Stomach (tissue), 4 donors: Measurements from ENCODE around the gene COLQ.

Source experiments
- CTCF ChIP-seq, 7 experiments: fragments of 450-650 bp in 4 of 7; fragments of 200-600 bp in 3 of 7; sonication (generic) in 3 of 7; IDR thresholded peaks; one replicate each; pipeline ENCODE4 v1.5.1; 2016 to 2019; ENCODE audit warnings: antibody characterized with exemption in 7 of 7, control low read depth in 2 of 7, mild to moderate bottlenecking in 1 of 7
- POLR2A ChIP-seq, 4 donors: fragments of 450-650 bp; IDR thresholded peaks; one replicate each; pipeline ENCODE4 v1.6.1; 2016; ENCODE audit warnings: antibody characterized with exemption in 4 of 4, control low read depth in 2 of 4, mild to moderate bottlenecking in 1 of 4, moderate library complexity in 1 of 4

GRCh38 chr3:15531346-15531745 lies 9.8 kb upstream of the COLQ start:
- TF ChIP-seq CTCF (IDR thresholded peaks at IDR 0.05) = no peak
- no peak for TF ChIP-seq POLR2A (IDR thresholded peaks at IDR 0.05)
